SK-N-MC (cell line): ENCODE results near the gene TRMT6.

Experiments used
- DNase-seq: peaks from one replicate; pipeline ENCODE4 v3.0.0-alpha.2; 2011; ENCODE audit warnings: low read depth, low spot score
- H3K27ac ChIP-seq: fragments of 200-600 bp; sonication (generic); 2 replicates; pipeline ENCODE4 v1.5.1; 2016; ENCODE audit warnings: mixed run types
- H3K36me3 ChIP-seq: fragments of 200-600 bp; sonication (generic); 2 replicates; pipeline ENCODE4 v1.6.1; 2017; ENCODE audit warnings: antibody characterized with exemption, low read length, mixed read lengths; ENCODE audit not compliant: insufficient read depth
- H3K4me3 ChIP-seq: fragments of 200-600 bp; sonication (generic); 2 replicates; pipeline ENCODE4 v1.5.1; 2016
- H3K9ac ChIP-seq: fragments of 200-600 bp; sonication (generic); 2 replicates; pipeline ENCODE4 v1.8.0; 2017; ENCODE audit warnings: mixed run types, mixed read lengths; ENCODE audit not compliant: insufficient read length
- H3K9me3 ChIP-seq: fragments of 200-600 bp; sonication (generic); 2 replicates; pipeline ENCODE4 v1.6.1; 2017; ENCODE audit warnings: low read depth, mild to moderate bottlenecking, antibody characterized with exemption, low read length, moderate library complexity, mixed read lengths
- EZH2 ChIP-seq: fragments of 200-600 bp; sonication (generic); IDR thresholded peaks from one replicate; pipeline ENCODE4 v1.6.1; 2017; ENCODE audit warnings: antibody characterized with exemption
- FOXP2 ChIP-seq: optimal IDR thresholded peaks from 2 replicates; pipeline ENCODE3; 2011; ENCODE audit warnings: mild to moderate bottlenecking, moderate library complexity; ENCODE audit not compliant: insufficient read depth; ENCODE audit errors: extremely low read length, control extremely low read depth
- POLR2AphosphoS5 ChIP-seq: IDR thresholded peaks from 2 replicates; pipeline ENCODE4 v1.6.1; 2012; ENCODE audit warnings: mild to moderate bottlenecking, low read depth, low read length, borderline replicate concordance

The TRMT6 gene

GRCh38 chr20:5923493-5923892, 26.8 kb downstream of the TRMT6 start:
- no peak for TF ChIP-seq EZH2
- TF ChIP-seq POLR2AphosphoS5, result no peak
- no peak for TF ChIP-seq FOXP2
- Histone ChIP-seq H3K9ac (no peak overlapping the region), H3K27ac (no peak overlapping the region), H3K4me3 (no peak overlapping the region), H3K9me3 (no peaks in the 10 kb centered on the region), H3K36me3 (no peaks in the 10 kb centered on the region)
- no peak for DNase-seq

GRCh38 chr20:5920581-5920980, 29.8 kb downstream of the TRMT6 start:
- H3K36me3 ChIP-seq, result no peaks in the 10 kb centered on the region

GRCh38 chr20:5919626-5920544, 30.4 kb downstream of the TRMT6 start:
- H3K4me3 ChIP-seq, result no peak overlapping the region; the same call in 1 of the 2 replicates
- no peaks in the 10 kb centered on the region for H3K9me3 ChIP-seq
- DNase-seq, result no peak
- no peak overlapping the region for H3K27ac ChIP-seq
- H3K9ac ChIP-seq, result no peak overlapping the region
- no peaks in the 10 kb centered on the region for H3K36me3 ChIP-seq
- TF ChIP-seq EZH2 (no peak), FOXP2 (no peak), POLR2AphosphoS5 (no peak)

More at GRCh38 chr20:5920581-5920980, 29.8 kb downstream of the TRMT6 start:
- H3K27ac ChIP-seq, result no peak overlapping the region
- TF ChIP-seq FOXP2 (no peak), POLR2AphosphoS5 (no peak), EZH2 (no peak)
- H3K4me3 ChIP-seq, result no peak overlapping the region
- no peaks in the 10 kb centered on the region for H3K9me3 ChIP-seq
- H3K9ac ChIP-seq, result no peak overlapping the region
- no peak for DNase-seq

GRCh38 chr20:5918856-5919625, 31.3 kb downstream of the TRMT6 start:
- DNase-seq, result no peak
- H3K27ac ChIP-seq, result no peak overlapping the region
- peak overlapping the region; percentile 2; the same call in 1 of the 2 replicates for H3K4me3 ChIP-seq
- no peak for TF ChIP-seq FOXP2
- TF ChIP-seq POLR2AphosphoS5, result no peak
- no peak for TF ChIP-seq EZH2
- no peak overlapping the region for H3K9ac ChIP-seq
- H3K36me3 ChIP-seq, result no peaks in the 10 kb centered on the region
- no peaks in the 10 kb centered on the region for H3K9me3 ChIP-seq

GRCh38 chr20:5914859-5915258, 35.5 kb downstream of the TRMT6 start:
- Histone ChIP-seq H3K9me3 (no peaks in the 10 kb centered on the region), H3K4me3 (no peak overlapping the region), H3K36me3 (no peaks in the 10 kb centered on the region), H3K9ac (no peak overlapping the region), H3K27ac (no peak overlapping the region)
- TF ChIP-seq POLR2AphosphoS5 (no peak), EZH2 (no peak), FOXP2 (no peak)
- DNase-seq, result no peak

- no peak overlapping the region for H3K4me3 ChIP-seq
- DNase-seq, result no peak
- no peak for TF ChIP-seq FOXP2
- TF ChIP-seq EZH2, result no peak
- no peak for TF ChIP-seq POLR2AphosphoS5
Measured at GRCh38 chr20:5913166-5913565, 37.2 kb downstream of the TRMT6 start.

GRCh38 chr20:5910186-5910585, 40.1 kb downstream of the TRMT6 start:
- Histone ChIP-seq H3K9ac (no peak overlapping the region), H3K4me3 (no peak overlapping the region), H3K9me3 (no peaks in the 10 kb centered on the region), H3K36me3 (no peaks in the 10 kb centered on the region), H3K27ac (no peak overlapping the region)
- TF ChIP-seq FOXP2 (no peak), EZH2 (no peak), POLR2AphosphoS5 (no peak)
- no peak for DNase-seq

More at GRCh38 chr20:5913166-5913565, 37.2 kb downstream of the TRMT6 start:
- H3K27ac ChIP-seq, result no peak overlapping the region
- no peaks in the 10 kb centered on the region for H3K9me3 ChIP-seq
- no peak overlapping the region for H3K9ac ChIP-seq
- H3K36me3 ChIP-seq, result no peaks in the 10 kb centered on the region

- Histone ChIP-seq H3K9ac (no peak overlapping the region), H3K36me3 (no peaks in the 10 kb centered on the region), H3K9me3 (no peaks in the 10 kb centered on the region), H3K27ac (no peak overlapping the region), H3K4me3 (no peak overlapping the region)
- no peak for DNase-seq
- TF ChIP-seq EZH2, result no peak
- TF ChIP-seq POLR2AphosphoS5, result no peak
- TF ChIP-seq FOXP2, result no peak
Measured at GRCh38 chr20:5908981-5909380, 41.4 kb downstream of the TRMT6 start.
